H9 (cell line): ENCODE results near the gene NPBWR2. TPM values are rescaled to one million over a fixed set of nuclear protein-coding genes. Genes with fewer than 3 reads are reported as not detected.

ENCODE experiments used
- DNase-seq: peaks from one replicate; pipeline ENCODE4 v3.0.0-alpha.2; 2017
- H2AFZ ChIP-seq: one replicate; pipeline ENCODE4 v1.6.1; 2013; ENCODE audit warnings: mild to moderate bottlenecking, low read length, control low read depth, moderate library complexity
- H2AK5ac ChIP-seq: 2 replicates; pipeline ENCODE4 v1.6.1; 2013; ENCODE audit warnings: low read length, control low read depth, mixed read lengths; ENCODE audit not compliant: insufficient read length
- H2BK120ac ChIP-seq: one replicate; pipeline ENCODE4 v1.6.1; 2013; ENCODE audit warnings: low read depth, mild to moderate bottlenecking, low read length, control low read depth, inconsistent platforms; ENCODE audit not compliant: poor library complexity, severe bottlenecking
- H2BK12ac ChIP-seq: 2 replicates; pipeline ENCODE4 v1.6.1; 2013; ENCODE audit warnings: low read length, control low read depth, mixed read lengths, low read depth; ENCODE audit not compliant: insufficient read length
- H2BK15ac ChIP-seq: 2 replicates; pipeline ENCODE4 v1.6.1; 2013; ENCODE audit warnings: low read depth, low read length, control low read depth
- H2BK20ac ChIP-seq: one replicate; pipeline ENCODE4 v1.6.1; 2013; ENCODE audit warnings: low read depth, mild to moderate bottlenecking, low read length, control low read depth, inconsistent platforms; ENCODE audit not compliant: poor library complexity, severe bottlenecking
- H2BK5ac ChIP-seq: 2 replicates; pipeline ENCODE4 v1.6.1; 2013; ENCODE audit warnings: low read length, control low read depth, mixed read lengths; ENCODE audit not compliant: insufficient read length
- H3K14ac ChIP-seq: 2 replicates; pipeline ENCODE4 v1.6.1; 2013; ENCODE audit warnings: low read length, control low read depth; ENCODE audit not compliant: insufficient read depth
- H3K18ac ChIP-seq: 2 replicates; pipeline ENCODE4 v1.6.1; 2013; ENCODE audit warnings: low read depth, mild to moderate bottlenecking, mixed read lengths, low read length, control low read depth; ENCODE audit not compliant: insufficient read length
- H3K23ac ChIP-seq: 2 replicates; pipeline ENCODE4 v1.6.1; 2013; ENCODE audit warnings: low read length, control low read depth, mixed read lengths, low read depth; ENCODE audit not compliant: insufficient read length
- H3K23me2 ChIP-seq: 2 replicates; pipeline ENCODE4 v1.6.1; 2013; ENCODE audit warnings: low read depth, mild to moderate bottlenecking, mixed read lengths, low read length, control low read depth; ENCODE audit not compliant: insufficient read length, poor library complexity, severe bottlenecking
- H3K27ac ChIP-seq: 2 replicates; pipeline ENCODE4 v1.5.1; 2013; ENCODE audit warnings: low read length, control low read depth, mixed read lengths, low read depth; ENCODE audit not compliant: insufficient read length
- H3K27me3 ChIP-seq: 2 replicates; pipeline ENCODE4 v1.6.1; 2013; ENCODE audit warnings: low read length, control low read depth, inconsistent platforms; ENCODE audit not compliant: insufficient read depth
- H3K4ac ChIP-seq: 2 replicates; pipeline ENCODE4 v1.6.1; 2013; ENCODE audit warnings: low read depth, mild to moderate bottlenecking, control low read depth, inconsistent platforms, low read length, moderate library complexity
- H3K4me1 ChIP-seq: 2 replicates; pipeline ENCODE4 v1.6.1; 2013; ENCODE audit warnings: low read length, control low read depth, inconsistent platforms; ENCODE audit not compliant: insufficient read depth
- H3K4me2 ChIP-seq: 2 replicates; pipeline ENCODE4 v1.6.1; 2013; ENCODE audit warnings: low read length, control low read depth, mixed read lengths; ENCODE audit not compliant: insufficient read length, insufficient read depth
- H3K56ac ChIP-seq: 2 replicates; pipeline ENCODE4 v1.6.1; 2013; ENCODE audit warnings: low read depth, mild to moderate bottlenecking, mixed read lengths, low read length, control low read depth; ENCODE audit not compliant: insufficient read length
- H3K79me1 ChIP-seq: 2 replicates; pipeline ENCODE4 v1.6.1; 2013; ENCODE audit warnings: low read depth, mild to moderate bottlenecking, moderate library complexity, low read length, control low read depth, inconsistent platforms; ENCODE audit not compliant: insufficient read depth, poor library complexity, severe bottlenecking
- H3K79me2 ChIP-seq: 2 replicates; pipeline ENCODE4 v1.6.1; 2013; ENCODE audit warnings: low read length, control low read depth, inconsistent platforms; ENCODE audit not compliant: insufficient read depth
- H3K9ac ChIP-seq: 2 replicates; pipeline ENCODE4 v1.6.1; 2013; ENCODE audit warnings: low read length, control low read depth, mixed read lengths; ENCODE audit not compliant: insufficient read length; ENCODE audit errors: extremely low read depth
- H3K9me3 ChIP-seq: one replicate; pipeline ENCODE4 v1.6.1; 2013; ENCODE audit warnings: low read depth, low read length, inconsistent platforms; ENCODE audit not compliant: control insufficient read depth
- H3T11ph ChIP-seq: one replicate; pipeline ENCODE4 v1.6.1; 2013; ENCODE audit warnings: mild to moderate bottlenecking, low read length, control low read depth, inconsistent platforms
- H4K20me1 ChIP-seq: one replicate; pipeline ENCODE4 v1.6.1; 2013; ENCODE audit not compliant: control insufficient read depth, insufficient read length, insufficient read depth
- H4K5ac ChIP-seq: 2 replicates; pipeline ENCODE4 v1.6.1; 2013; ENCODE audit warnings: low read depth, mild to moderate bottlenecking, mixed read lengths, low read length, control low read depth; ENCODE audit not compliant: insufficient read length
- H4K8ac ChIP-seq: replicated peaks from 2 replicates; pipeline ENCODE4 v1.6.1; 2013; ENCODE audit warnings: low read length, control low read depth, mixed read lengths, low read depth; ENCODE audit not compliant: insufficient read length
- H4K91ac ChIP-seq: 2 replicates; pipeline ENCODE4 v1.6.1; 2013; ENCODE audit warnings: low read depth, mild to moderate bottlenecking, moderate library complexity, mixed read lengths, low read length, control low read depth; ENCODE audit not compliant: insufficient read length
- H3K27ac Mint-ChIP-seq, 3 experiments: 2 replicates in 2 of 3; 3 replicates in 1 of 3; pipeline ENCODE4 v1.8.0; 2020 to 2021; ENCODE audit warnings: mixed read lengths in 3 of 3, mild to moderate bottlenecking in 1 of 3, moderate library complexity in 1 of 3
- H3K27me3 Mint-ChIP-seq: 2 replicates; pipeline ENCODE4 v1.8.0; 2021; ENCODE audit warnings: low read depth, mild to moderate bottlenecking, moderate library complexity, mixed read lengths
- H3K36me3 Mint-ChIP-seq, 3 experiments: 2 replicates in 2 of 3; 3 replicates in 1 of 3; pipeline ENCODE4 v1.8.0; 2020 to 2021; ENCODE audit warnings: low read depth in 3 of 3, mixed read lengths in 3 of 3; ENCODE audit not compliant: insufficient read depth in 1 of 3
- H3K4me1 Mint-ChIP-seq, 2 experiments: 2 replicates each; pipeline ENCODE4 v1.8.0; 2020; ENCODE audit warnings: mixed read lengths in 2 of 2
- H3K4me3 Mint-ChIP-seq, 2 experiments: 2 replicates in 1 of 2; 3 replicates in 1 of 2; pipeline ENCODE4 v1.8.0; 2020 to 2021; ENCODE audit warnings: mild to moderate bottlenecking in 2 of 2, mixed read lengths in 2 of 2, moderate library complexity in 1 of 2
- H3K9me3 Mint-ChIP-seq, 2 experiments: 2 replicates in 1 of 2; 3 replicates in 1 of 2; pipeline ENCODE4 v1.8.0; 2020; ENCODE audit warnings: mild to moderate bottlenecking in 2 of 2, mixed read lengths in 2 of 2, moderate library complexity in 1 of 2
- CTCF ChIP-seq: fragments of 200-600 bp; sonication (generic); conservative IDR thresholded peaks from 3 replicates; pipeline ENCODE4 v1.8.0; 2021; ENCODE audit warnings: antibody characterized with exemption, mild to moderate bottlenecking
- WGBS: extraction: QIAGEN DNeasy Blood & Tissue Kit; methylation state at CpG from one replicate; pipeline ENCODE4 v1.1.7; 2013; ENCODE audit warnings: missing lambda C conversion rate, low lambda C conversion rate, mixed read lengths; ENCODE audit not compliant: insufficient read length; ENCODE audit errors: extremely low coverage; 5-methylcytosine and 5-hydroxymethylcytosine counted together
- total RNA-seq: library from RNA; stranded (reverse); gene quantifications from 2 replicates; pipeline ENCODE4 v1.2.1, GENCODE V29; 2021

Gene NPBWR2
- total RNA-seq, 1 experiment from 2014 or later: not detected

- Histone ChIP-seq H4K5ac (no peak overlapping the region), H4K91ac (no peak overlapping the region), H3K4ac (no peak overlapping the region), H3K23me2 (peaks cover 6% of the 10 kb centered on the region), H2BK120ac (no peak overlapping the region), H2BK5ac (no peak overlapping the region), H2BK20ac (no peak overlapping the region), H2AK5ac (no peak overlapping the region), H3K9ac (no peak overlapping the region), H4K8ac (no peak overlapping the region), H3T11ph (no peak overlapping the region), H2BK12ac (no peak overlapping the region), H3K9me3 (no peaks in the 10 kb centered on the region), H3K4me1 (no peaks in the 10 kb centered on the region; the same call in 1 of the 2 replicates), H3K4me2 (no peak overlapping the region), H2AFZ (no peak overlapping the region), H2BK15ac (no peak overlapping the region), H3K79me2 (no peaks in the 10 kb centered on the region), H4K20me1 (no peaks in the 10 kb centered on the region), H3K27me3 (no peaks in the 10 kb centered on the region), H3K27ac (no peak overlapping the region), H3K23ac (no peak overlapping the region), H3K18ac (no peak overlapping the region), H3K14ac (no peak overlapping the region), H3K79me1 (no peaks in the 10 kb centered on the region), H3K56ac (no peak overlapping the region)
- Mint-ChIP-seq H3K27ac (no peak overlapping the region; a peak in 1 of 7 replicates), H3K4me3 (no peak overlapping the region), H3K27me3 (peaks cover 5% of the 10 kb centered on the region), H3K36me3 (no peaks in the 10 kb centered on the region; a peak in 2 of 7 replicates), H3K4me1 (peaks cover 13 to 17% of the 10 kb centered on the region in 2 experiments), H3K9me3 (no peaks in the 10 kb centered on the region)
- TF ChIP-seq CTCF: no peak
- no peak for DNase-seq
- no CpG with 5 or more reads among the region's 12 CpGs for WGBS
These were observed 31.8 kb downstream of the NPBWR2 start for GRCh38 chr20:64075556-64075955.
